WTC11 (cell line): ENCODE data around the gene RAMAC.

ENCODE experiments used
- CREB1 ChIP-seq: sonication (generic); formaldehyde crosslinking; IDR thresholded peaks from 2 replicates; pipeline ENCODE4 v1.8.0; 2023; ENCODE audit warnings: mild to moderate bottlenecking, missing genetic modification reagents
- MYBL2 ChIP-seq: sonication (generic); formaldehyde crosslinking; IDR thresholded peaks from 2 replicates; pipeline ENCODE4 v1.8.1; 2023; ENCODE audit warnings: mild to moderate bottlenecking, moderate library complexity, missing genetic modification reagents
- TF ChIP-seq, protein P1 (sequence below): fragments of 200-600 bp; IDR thresholded peaks from 2 replicates; pipeline ENCODE4 v1.8.0; 2022; ENCODE audit warnings: antibody characterized with exemption
- TF ChIP-seq, protein P2 (sequence below): sonication (generic); formaldehyde crosslinking; IDR thresholded peaks from 2 replicates; pipeline ENCODE4 v1.8.1; 2023; ENCODE audit warnings: mild to moderate bottlenecking, missing genetic modification reagents, moderate library complexity

DNA sequence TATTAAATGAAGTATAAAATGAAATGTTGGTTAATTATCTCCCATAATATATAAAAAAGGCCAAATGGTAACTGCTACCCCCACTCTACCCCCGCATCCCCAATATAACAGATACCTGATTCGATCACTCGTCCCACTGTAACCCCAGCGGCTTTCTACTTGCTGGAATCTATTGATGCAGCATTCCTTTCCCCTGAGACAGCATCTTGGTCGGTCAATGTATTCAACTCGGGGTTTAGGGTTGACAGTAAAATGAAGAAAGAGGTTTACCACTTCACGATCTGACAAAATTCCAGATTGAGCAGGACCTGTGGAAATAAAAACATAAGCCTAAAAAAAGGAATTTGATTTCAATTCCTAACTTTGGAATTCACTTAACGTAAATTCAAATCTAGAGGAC, 44.0 kb downstream of the RAMAC start:
- TF ChIP-seq, protein P1, sequence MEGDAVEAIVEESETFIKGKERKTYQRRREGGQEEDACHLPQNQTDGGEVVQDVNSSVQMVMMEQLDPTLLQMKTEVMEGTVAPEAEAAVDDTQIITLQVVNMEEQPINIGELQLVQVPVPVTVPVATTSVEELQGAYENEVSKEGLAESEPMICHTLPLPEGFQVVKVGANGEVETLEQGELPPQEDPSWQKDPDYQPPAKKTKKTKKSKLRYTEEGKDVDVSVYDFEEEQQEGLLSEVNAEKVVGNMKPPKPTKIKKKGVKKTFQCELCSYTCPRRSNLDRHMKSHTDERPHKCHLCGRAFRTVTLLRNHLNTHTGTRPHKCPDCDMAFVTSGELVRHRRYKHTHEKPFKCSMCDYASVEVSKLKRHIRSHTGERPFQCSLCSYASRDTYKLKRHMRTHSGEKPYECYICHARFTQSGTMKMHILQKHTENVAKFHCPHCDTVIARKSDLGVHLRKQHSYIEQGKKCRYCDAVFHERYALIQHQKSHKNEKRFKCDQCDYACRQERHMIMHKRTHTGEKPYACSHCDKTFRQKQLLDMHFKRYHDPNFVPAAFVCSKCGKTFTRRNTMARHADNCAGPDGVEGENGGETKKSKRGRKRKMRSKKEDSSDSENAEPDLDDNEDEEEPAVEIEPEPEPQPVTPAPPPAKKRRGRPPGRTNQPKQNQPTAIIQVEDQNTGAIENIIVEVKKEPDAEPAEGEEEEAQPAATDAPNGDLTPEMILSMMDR = no peak
- TF ChIP-seq CREB1 (CRISPR knock-in tag) = no peak
- TF ChIP-seq, protein P2, sequence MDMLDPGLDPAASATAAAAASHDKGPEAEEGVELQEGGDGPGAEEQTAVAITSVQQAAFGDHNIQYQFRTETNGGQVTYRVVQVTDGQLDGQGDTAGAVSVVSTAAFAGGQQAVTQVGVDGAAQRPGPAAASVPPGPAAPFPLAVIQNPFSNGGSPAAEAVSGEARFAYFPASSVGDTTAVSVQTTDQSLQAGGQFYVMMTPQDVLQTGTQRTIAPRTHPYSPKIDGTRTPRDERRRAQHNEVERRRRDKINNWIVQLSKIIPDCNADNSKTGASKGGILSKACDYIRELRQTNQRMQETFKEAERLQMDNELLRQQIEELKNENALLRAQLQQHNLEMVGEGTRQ = no peak
- TF ChIP-seq MYBL2 (CRISPR knock-in tag) = no peak
